Activated CD4-positive, alpha-beta T cell treated with anti-CD3 and anti-CD28 coated beads for 36 hours (primary cell): Measurements from ENCODE around the gene ESYT1. TPM values are rescaled to one million over a fixed set of nuclear protein-coding genes. Genes with fewer than 3 reads are reported as not detected.
A peak's percentile ranks its signal among the peaks of the same experiment; 100 is the strongest.

Source experiments
- ATAC-seq: fragments of 200-7000 bp; cut with Tn5 transposase; one replicate; pipeline ENCODE4 v1.10.0; 2021; ENCODE audit warnings: mild to moderate bottlenecking, moderate library complexity
- CTCF ChIA-PET: fragments of 350-600 bp; sonication (Branson Sonifier 250); formaldehyde crosslinking; loops from one replicate; lab custom pipeline; 2021; ENCODE audit warnings: antibody characterized with exemption; lab: Charles Lee
- POLR2A ChIA-PET: fragments of 350-600 bp; sonication (Branson Sonifier 250); formaldehyde crosslinking; loops from one replicate; lab custom pipeline; 2021; ENCODE audit warnings: antibody characterized with exemption, inconsistent platforms; lab: Charles Lee
- DNase-seq: peaks from one replicate; pipeline ENCODE4 v3.0.0-alpha.2; 2020
- H3K27ac Mint-ChIP-seq: one replicate; pipeline ENCODE4 v1.8.0; 2021; ENCODE audit warnings: mixed read lengths
- H3K27me3 Mint-ChIP-seq: one replicate; pipeline ENCODE4 v1.8.0; 2021; ENCODE audit warnings: mixed read lengths
- H3K36me3 Mint-ChIP-seq: one replicate; pipeline ENCODE4 v1.8.0; 2021; ENCODE audit warnings: low read depth, mixed read lengths
- H3K4me1 Mint-ChIP-seq: one replicate; pipeline ENCODE4 v1.8.0; 2021; ENCODE audit warnings: mixed read lengths
- H3K4me3 Mint-ChIP-seq: one replicate; pipeline ENCODE4 v1.8.0; 2021; ENCODE audit warnings: mild to moderate bottlenecking, moderate library complexity, mixed read lengths
- H3K9me3 Mint-ChIP-seq: one replicate; pipeline ENCODE4 v1.8.0; 2021; ENCODE audit warnings: low read depth, mixed read lengths
- intact Hi-C, 2 experiments: fragments of 100-400 bp; cut with DNase I in 1 of 2; cut with micrococcal nuclease in 1 of 2; formaldehyde crosslinking; loops; one replicate each; pipeline versions ENCODE4 v1.14.2 to v1.15.1; 2022 to 2024; cut with DNase I, micrococcal nuclease
- total RNA-seq, 2 experiments: library from RNA; stranded (reverse); gene quantifications; one replicate each; pipeline ENCODE4 v1.2.3, GENCODE V29; 2021

The ESYT1 gene
- total RNA-seq, 2 experiments from 2014 or later, result 132 to 160 TPM

GRCh38 chr12:56126732-56127239 is 1.3 kb upstream of the ESYT1 start:
- Mint-ChIP-seq H3K36me3 (peaks cover 26% of the 10 kb centered on the region), H3K27ac (peak overlapping the region; percentile 93), H3K4me1 (peaks cover 46% of the 10 kb centered on the region), H3K4me3 (peak overlapping the region; percentile 93), H3K9me3 (no peaks in the 10 kb centered on the region), H3K27me3 (no peaks in the 10 kb centered on the region)
- no peak for ATAC-seq
- ChIA-PET POLR2A (interaction anchor here (0.6 to 2.7 kb wide), 4 partner anchors 10 to 95 kb away, joined by 3 to 11 read pairs (median 4); partner anchors contain the start of genes RNF41, RPL41 and SMARCC2), CTCF (interaction anchor here (0.7 to 7.4 kb wide), 18 partner anchors 8 to 231 kb away, joined by 3 to 112 read pairs (median 6); partner anchors contain the start of genes ANKRD52, MYL6, MYL6B and PAN2)
- intact Hi-C loops, result loop anchor here (1.0 to 5.0 kb wide), 12 partner anchors 8 to 510 kb away; partner anchors contain the start of genes COQ10A (in 2 of the 2), SMARCC2 (in 2 of the 2), ZC3H10 (in 2 of the 2) and ANKRD52 (in 1 of the 2)
- DNase-seq, result no peak

- DNase-seq (no peak), ATAC-seq (no peak)
- Mint-ChIP-seq H3K27me3 (no peaks in the 10 kb centered on the region), H3K36me3 (peaks cover 33% of the 10 kb centered on the region), H3K27ac (peak overlapping the region; percentile 93), H3K4me1 (peaks cover 53% of the 10 kb centered on the region), H3K4me3 (peak overlapping the region; percentile 93), H3K9me3 (no peaks in the 10 kb centered on the region)
- ChIA-PET CTCF (interaction anchor here (0.6 to 7.4 kb wide), 21 partner anchors 8 to 310 kb away, joined by 3 to 112 read pairs (median 4); partner anchors contain the start of genes ANKRD52, MYL6, ORMDL2 and PA2G4), POLR2A (interaction anchor here (0.6 to 2.7 kb wide), 13 partner anchors 10 to 309 kb away, joined by 3 to 48 read pairs (median 6); partner anchors contain the start of genes MYL6, MYL6B, ORMDL2 and PA2G4)
- intact Hi-C loops, result loop anchor here (1.0 to 5.0 kb wide), 7 partner anchors 61 to 509 kb away; partner anchors contain the start of genes COQ10A (in 2 of the 2), ANKRD52 (in 1 of the 2), SMARCC2 (in 1 of the 2) and SPRYD4 (in 1 of the 2)
Measured at GRCh38 chr12:56127485-56127887, 581 bp upstream of the ESYT1 start.

DNA sequence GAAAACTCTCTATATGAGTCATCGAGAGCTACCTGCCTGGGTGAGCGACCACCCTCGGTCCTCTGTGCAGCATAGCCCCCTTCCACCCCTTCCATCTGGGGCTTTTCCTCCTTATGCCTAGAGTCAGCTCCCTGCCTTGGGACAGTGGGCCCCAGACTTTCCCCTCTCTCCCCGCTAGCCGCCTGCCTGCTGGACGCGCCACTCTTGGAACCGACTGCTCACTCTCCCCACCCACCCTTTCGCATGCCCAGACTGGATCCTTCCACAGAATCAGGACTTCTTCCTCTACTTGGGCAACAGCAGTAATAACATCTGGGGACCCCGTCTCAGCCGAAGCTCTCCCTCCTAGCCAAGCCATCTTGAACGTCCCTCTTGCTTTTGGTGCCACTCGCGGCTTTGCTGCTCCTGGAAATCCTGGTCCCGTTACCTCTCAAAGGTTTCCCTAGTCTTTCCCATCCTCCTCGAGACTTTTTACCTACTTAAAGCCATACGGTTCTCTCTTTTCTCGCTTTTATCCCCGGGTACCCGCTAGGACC is 671 bp downstream of the ESYT1 start:
- H3K27ac Mint-ChIP-seq, result peak overlapping the region; percentile 95
- ChIA-PET CTCF (interaction anchor here (0.5 to 7.4 kb wide), 15 partner anchors 8 to 155 kb away, joined by 3 to 112 read pairs (median 6); partner anchors contain the start of genes MYL6, PA2G4, RAB5B and RNF41), POLR2A (interaction anchor here (0.6 to 2.7 kb wide), 9 partner anchors 11 to 93 kb away, joined by 3 to 48 read pairs (median 11); partner anchors contain the start of genes MYL6, MYL6B, PA2G4 and RNF41)
- peaks cover 55% of the 10 kb centered on the region for H3K4me1 Mint-ChIP-seq
- no peaks in the 10 kb centered on the region for H3K27me3 Mint-ChIP-seq
- DNase-seq, result no peak
- H3K4me3 Mint-ChIP-seq, result peak overlapping the region; percentile 93
- no peak for ATAC-seq
- intact Hi-C loops, result loop anchor here (1.0 to 5.0 kb wide), 6 partner anchors 24 to 339 kb away; partner anchors contain the start of genes MYL6B (in 2 of the 2), PA2G4 (in 2 of the 2), COQ10A (in 1 of the 2) and CS (in 1 of the 2)
- peaks cover 41% of the 10 kb centered on the region for H3K36me3 Mint-ChIP-seq
- H3K9me3 Mint-ChIP-seq, result no peaks in the 10 kb centered on the region

GRCh38 chr12:56129206-56129941 is 1.3 kb downstream of the ESYT1 start:
- ATAC-seq, result peak; percentile 3
- Mint-ChIP-seq H3K36me3 (peaks cover 47% of the 10 kb centered on the region), H3K4me3 (peak overlapping the region; percentile 93), H3K9me3 (no peaks in the 10 kb centered on the region), H3K27me3 (no peaks in the 10 kb centered on the region), H3K27ac (peak overlapping the region; percentile 95), H3K4me1 (peaks cover 58% of the 10 kb centered on the region)
- POLR2A ChIA-PET, result interaction anchor here (0.6 to 2.3 kb wide), 6 partner anchors 12 to 53 kb away, joined by 3 to 48 read pairs (median 10); partner anchors contain the start of genes MYL6, PA2G4, RPL41 and ZC3H10
- intact Hi-C loops, result loop anchor here in 1 of 2 experiments (5.0 kb wide), 2 partner anchors 138 to 338 kb away; partner anchors contain the start of genes COQ10A and SPRYD4
- CTCF ChIA-PET, result interaction anchor here (0.6 to 7.4 kb wide), 8 partner anchors 10 to 93 kb away, joined by 3 to 112 read pairs (median 10); partner anchors contain the start of genes PA2G4, RNF41, SMARCC2 and ZC3H10
- DNase-seq, result peak; percentile 76

DNA sequence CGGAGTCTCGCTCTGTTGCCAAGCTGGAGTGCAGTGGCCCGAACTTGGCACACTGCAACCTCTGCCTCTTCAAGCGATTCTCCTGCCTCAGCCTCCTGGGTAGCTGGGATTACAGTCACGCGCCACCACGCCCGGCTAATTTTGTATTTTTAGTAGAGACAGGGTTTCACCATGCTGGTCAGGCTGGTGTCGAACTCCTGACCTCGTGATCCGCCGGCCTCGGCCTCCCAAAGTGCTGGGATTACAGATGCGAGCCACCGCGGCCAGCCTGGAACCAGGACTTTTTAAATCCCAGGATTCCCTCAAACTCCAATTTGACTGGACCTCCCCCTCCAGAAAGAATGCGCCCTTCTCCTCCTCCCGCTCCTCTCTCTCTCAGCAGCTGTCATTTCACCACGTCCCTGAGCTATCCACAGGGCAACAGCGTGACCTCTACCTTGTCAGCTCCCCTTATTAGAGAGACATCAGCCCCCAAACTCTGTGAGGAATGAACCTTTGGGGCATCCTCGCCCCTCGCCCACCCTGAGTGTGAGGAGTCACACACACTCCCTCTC is 2.0 kb downstream of the ESYT1 start:
- no peaks in the 10 kb centered on the region for H3K9me3 Mint-ChIP-seq
- H3K4me1 Mint-ChIP-seq, result peaks cover 56% of the 10 kb centered on the region
- H3K36me3 Mint-ChIP-seq, result peaks cover 48% of the 10 kb centered on the region
- H3K27me3 Mint-ChIP-seq, result no peaks in the 10 kb centered on the region
- intact Hi-C loops, result loop anchor here in 1 of 2 experiments (5.0 kb wide), 2 partner anchors 137 to 337 kb away; partner anchors contain the start of genes COQ10A and SPRYD4
- H3K4me3 Mint-ChIP-seq, result peak overlapping the region; percentile 93
- ATAC-seq (no peak), DNase-seq (no peak)
- H3K27ac Mint-ChIP-seq, result peak overlapping the region; percentile 80
- ChIA-PET POLR2A (no interaction called here), CTCF (interaction anchor here (0.6 to 0.7 kb wide), 3 partner anchors 9 to 1628 kb away, joined by 3 read pairs; no protein-coding TSS in a partner anchor)

DNA sequence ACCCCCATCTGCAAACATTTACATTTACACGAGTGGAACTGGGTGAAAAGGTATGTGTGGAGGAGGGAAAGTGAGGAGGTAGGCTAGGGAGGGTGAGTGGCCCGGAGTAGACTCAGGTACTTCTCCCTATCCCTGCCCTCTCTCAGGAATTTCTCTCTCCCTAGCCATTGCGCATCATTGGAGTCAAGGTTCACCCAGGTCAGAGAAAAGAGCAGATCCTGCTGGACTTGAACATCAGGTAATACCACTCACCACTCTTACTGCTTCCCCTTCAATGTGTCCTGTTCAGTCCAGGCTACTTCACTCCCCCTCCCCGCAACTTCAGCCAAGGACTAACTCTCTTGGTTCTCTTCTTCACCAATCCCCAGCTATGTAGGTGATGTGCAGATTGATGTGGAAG is 2.8 kb downstream of the ESYT1 start:
- Mint-ChIP-seq H3K9me3 (no peaks in the 10 kb centered on the region), H3K4me3 (peak overlapping the region; percentile 93), H3K27ac (peak overlapping the region; percentile 43), H3K4me1 (peaks cover 57% of the 10 kb centered on the region), H3K36me3 (peaks cover 52% of the 10 kb centered on the region), H3K27me3 (no peaks in the 10 kb centered on the region)
- ChIA-PET CTCF (interaction anchor here (0.6 to 0.7 kb wide), 2 partner anchors 103 to 111 kb away, joined by 3 to 4 read pairs; no protein-coding TSS in a partner anchor), POLR2A (no interaction called here)
- intact Hi-C loops, result no loop called here
- no peak for ATAC-seq
- no peak for DNase-seq

GRCh38 chr12:56134897-56135296 is 6.8 kb downstream of the ESYT1 start:
- intact Hi-C loops, result no loop called here
- H3K36me3 Mint-ChIP-seq, result peaks cover 84% of the 10 kb centered on the region
- CTCF ChIA-PET, result interaction anchor here (1.1 kb wide), 1 partner anchor 10 kb away, joined by 5 read pairs; no protein-coding TSS in a partner anchor
- peaks cover 63% of the 10 kb centered on the region for H3K4me1 Mint-ChIP-seq
- ATAC-seq (no peak), DNase-seq (no peak)
- H3K9me3 Mint-ChIP-seq, result no peaks in the 10 kb centered on the region
- POLR2A ChIA-PET, result no interaction called here
- H3K4me3 Mint-ChIP-seq, result no peak overlapping the region
- H3K27ac Mint-ChIP-seq, result no peak overlapping the region
- H3K27me3 Mint-ChIP-seq, result no peaks in the 10 kb centered on the region

GRCh38 chr12:56137853-56138571 is 9.9 kb downstream of the ESYT1 start:
- intact Hi-C loops, result no loop called here

DNA sequence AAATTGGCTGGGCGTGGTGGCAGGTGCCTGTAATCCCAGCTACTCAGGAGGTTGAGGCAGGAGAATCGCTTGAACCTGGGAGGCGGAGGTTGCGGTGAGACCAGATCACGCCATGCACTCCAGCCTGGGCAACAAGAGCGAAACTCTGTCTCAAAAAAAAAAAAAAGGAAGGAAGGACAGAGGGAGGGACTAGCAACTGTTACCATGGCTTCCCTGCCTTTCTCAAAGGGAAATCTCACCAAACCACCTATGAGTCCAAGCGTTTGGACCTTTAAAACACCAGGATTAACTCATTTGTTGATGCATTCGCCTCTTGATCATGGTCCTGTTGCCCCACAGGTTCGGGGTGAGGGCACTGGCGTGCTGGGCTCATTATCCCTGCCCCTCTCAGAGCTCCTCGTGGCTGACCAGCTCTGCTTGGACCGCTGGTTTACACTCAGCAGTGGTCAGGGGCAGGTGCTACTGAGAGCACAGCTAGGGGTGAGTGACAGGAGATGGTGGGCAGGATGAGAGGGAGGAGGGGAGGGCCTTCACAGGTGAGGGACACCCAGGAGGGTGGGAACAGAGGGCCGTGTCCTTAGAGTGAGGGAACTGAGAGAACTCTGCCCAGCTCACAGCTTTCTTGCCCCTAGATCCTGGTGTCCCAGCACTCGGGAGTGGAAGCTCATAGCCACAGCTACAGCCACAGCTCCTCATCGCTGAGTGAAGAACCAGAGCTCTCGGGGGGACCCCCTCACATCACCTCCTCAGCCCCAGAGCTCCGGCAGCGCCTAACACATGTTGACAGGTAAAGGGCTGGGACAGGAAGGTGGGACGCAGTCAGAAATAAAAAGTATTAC is 14.1 kb downstream of the ESYT1 start:
- no peak for ATAC-seq
- H3K4me3 Mint-ChIP-seq, result no peak overlapping the region
- intact Hi-C loops, result no loop called here
- no peaks in the 10 kb centered on the region for H3K27me3 Mint-ChIP-seq
- ChIA-PET POLR2A (no interaction called here), CTCF (interaction anchor here (0.7 to 2.0 kb wide), 4 partner anchors 10 to 157 kb away, joined by 3 to 6 read pairs (median 4); partner anchors contain the start of gene ESYT1)
- DNase-seq, result no peak
- peaks cover 71% of the 10 kb centered on the region for H3K36me3 Mint-ChIP-seq
- peak overlapping the region; percentile 83 for H3K27ac Mint-ChIP-seq
- no peaks in the 10 kb centered on the region for H3K9me3 Mint-ChIP-seq
- H3K4me1 Mint-ChIP-seq, result peaks cover 42% of the 10 kb centered on the region

More at GRCh38 chr12:56137853-56138571, 9.9 kb downstream of the ESYT1 start:
- no peak for DNase-seq
- Mint-ChIP-seq H3K27ac (peak overlapping the region; percentile 68), H3K36me3 (peaks cover 78% of the 10 kb centered on the region), H3K9me3 (no peaks in the 10 kb centered on the region), H3K4me1 (peaks cover 53% of the 10 kb centered on the region), H3K27me3 (no peaks in the 10 kb centered on the region), H3K4me3 (no peak overlapping the region)
- POLR2A ChIA-PET, result interaction anchor here (0.6 to 1.6 kb wide), 3 partner anchors 11 to 13 kb away, joined by 3 to 5 read pairs (median 5); partner anchors contain the start of gene ESYT1
- CTCF ChIA-PET, result interaction anchor here (1.0 to 1.9 kb wide), 6 partner anchors 10 to 20 kb away, joined by 3 to 7 read pairs (median 4); partner anchors contain the start of genes ESYT1, MYL6B and ZC3H10
- ATAC-seq, result no peak
